HCT116 (cell line): ENCODE data around the gene PPTC7.

Experiments used
- EGR1 ChIP-seq: IDR thresholded peaks from 2 replicates; pipeline ENCODE4 v1.6.1; 2012; ENCODE audit warnings: low read depth
- ELF1 ChIP-seq: IDR thresholded peaks from 2 replicates; pipeline ENCODE4 v1.6.1; 2012; ENCODE audit warnings: low read depth, borderline replicate concordance
- EZH2 ChIP-seq: fragments of 200-600 bp; sonication (generic); IDR thresholded peaks from 2 replicates; pipeline ENCODE4 v1.6.1; 2017; ENCODE audit warnings: antibody characterized with exemption, mixed run types
- EZH2phosphoT487 ChIP-seq: fragments of 200-600 bp; IDR thresholded peaks from 2 replicates; pipeline ENCODE4 v1.6.1; 2018; ENCODE audit warnings: antibody characterized with exemption, borderline replicate concordance
- FOSL1 ChIP-seq: IDR thresholded peaks from 2 replicates; pipeline ENCODE4 v1.6.1; 2012; ENCODE audit warnings: low read depth
- POLR2A ChIP-seq: IDR thresholded peaks from 2 replicates; pipeline ENCODE4 v1.7.0; 2011; ENCODE audit warnings: borderline replicate concordance; ENCODE audit not compliant: insufficient read depth, insufficient read length; ENCODE audit errors: extremely low read depth
- POLR2AphosphoS5 ChIP-seq: IDR thresholded peaks from 2 replicates; pipeline ENCODE4 v1.6.1; 2011; ENCODE audit warnings: mild to moderate bottlenecking, low read depth, low read length, moderate library complexity
- ZNF274 ChIP-seq: fragments of 200-500 bp; sonication (Bioruptor generic); IDR thresholded peaks from 2 replicates; pipeline ENCODE4 v1.6.1; 2014; ENCODE audit warnings: mild to moderate bottlenecking, low read depth, low read length, inconsistent platforms
- TF ChIP-seq, protein P1 (sequence below), 3 experiments: fragments of 200-600 bp in 1 of 3; sonication (generic) in 1 of 3; IDR thresholded peaks in 2 of 3; conservative IDR thresholded peaks in 1 of 3; 2 replicates each; pipeline ENCODE4 v1.5.1; 2012 to 2017; ENCODE audit warnings: low read depth in 2 of 3, low read length in 2 of 3, antibody characterized with exemption in 1 of 3, borderline replicate concordance in 1 of 3, control low read depth in 1 of 3, mild to moderate bottlenecking in 1 of 3, mixed read lengths in 1 of 3, mixed run types in 1 of 3, moderate library complexity in 1 of 3; ENCODE audit not compliant: insufficient read depth in 1 of 3
- TF ChIP-seq, protein P2 (sequence below): IDR thresholded peaks from 2 replicates; pipeline ENCODE4 v1.6.1; 2012
- TF ChIP-seq, protein P3 (sequence below): IDR thresholded peaks from 2 replicates; pipeline ENCODE4 v1.6.1; 2011; ENCODE audit warnings: mild to moderate bottlenecking, low read length, moderate library complexity; ENCODE audit not compliant: insufficient replicate concordance; ENCODE audit errors: extremely low read depth

DNA sequence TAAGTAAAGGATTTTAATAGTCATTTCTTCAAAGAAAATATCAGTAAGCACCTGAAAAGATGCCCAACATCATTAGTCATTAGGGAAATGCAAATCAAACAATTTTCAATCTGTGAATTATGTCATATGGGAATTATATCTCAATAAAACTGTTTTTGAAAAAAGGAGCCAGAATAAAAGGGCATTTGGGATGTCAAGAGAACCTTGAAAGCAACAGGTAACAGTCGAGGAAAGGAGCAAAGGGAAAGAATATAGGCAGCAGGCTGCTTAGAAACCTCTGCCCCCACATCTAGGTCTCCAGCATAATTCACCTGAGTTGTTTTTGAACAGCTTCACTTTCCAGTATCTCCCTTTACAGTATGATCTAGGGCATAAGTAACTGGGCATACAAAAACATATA is 68.8 kb downstream of the PPTC7 start:
- TF ChIP-seq, protein P1, sequence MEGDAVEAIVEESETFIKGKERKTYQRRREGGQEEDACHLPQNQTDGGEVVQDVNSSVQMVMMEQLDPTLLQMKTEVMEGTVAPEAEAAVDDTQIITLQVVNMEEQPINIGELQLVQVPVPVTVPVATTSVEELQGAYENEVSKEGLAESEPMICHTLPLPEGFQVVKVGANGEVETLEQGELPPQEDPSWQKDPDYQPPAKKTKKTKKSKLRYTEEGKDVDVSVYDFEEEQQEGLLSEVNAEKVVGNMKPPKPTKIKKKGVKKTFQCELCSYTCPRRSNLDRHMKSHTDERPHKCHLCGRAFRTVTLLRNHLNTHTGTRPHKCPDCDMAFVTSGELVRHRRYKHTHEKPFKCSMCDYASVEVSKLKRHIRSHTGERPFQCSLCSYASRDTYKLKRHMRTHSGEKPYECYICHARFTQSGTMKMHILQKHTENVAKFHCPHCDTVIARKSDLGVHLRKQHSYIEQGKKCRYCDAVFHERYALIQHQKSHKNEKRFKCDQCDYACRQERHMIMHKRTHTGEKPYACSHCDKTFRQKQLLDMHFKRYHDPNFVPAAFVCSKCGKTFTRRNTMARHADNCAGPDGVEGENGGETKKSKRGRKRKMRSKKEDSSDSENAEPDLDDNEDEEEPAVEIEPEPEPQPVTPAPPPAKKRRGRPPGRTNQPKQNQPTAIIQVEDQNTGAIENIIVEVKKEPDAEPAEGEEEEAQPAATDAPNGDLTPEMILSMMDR (IDR thresholded peaks at IDR 0.05 in 2 of 3, conservative IDR thresholded peaks at IDR 0.05 in 1 of 3; ENCODE audit: borderline replicate concordance in 1 of 3, insufficient read depth in 1 of 3, low read depth in 2 of 3, low read length in 2 of 3) = no peak
- TF ChIP-seq ELF1 = no peak
- no peak for TF ChIP-seq ZNF274
- TF ChIP-seq POLR2AphosphoS5 = no peak
- TF ChIP-seq EZH2 = no peak
- TF ChIP-seq POLR2A = no peak
- TF ChIP-seq, protein P2, sequence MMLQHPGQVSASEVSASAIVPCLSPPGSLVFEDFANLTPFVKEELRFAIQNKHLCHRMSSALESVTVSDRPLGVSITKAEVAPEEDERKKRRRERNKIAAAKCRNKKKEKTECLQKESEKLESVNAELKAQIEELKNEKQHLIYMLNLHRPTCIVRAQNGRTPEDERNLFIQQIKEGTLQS = no peak
- TF ChIP-seq, protein P3, sequence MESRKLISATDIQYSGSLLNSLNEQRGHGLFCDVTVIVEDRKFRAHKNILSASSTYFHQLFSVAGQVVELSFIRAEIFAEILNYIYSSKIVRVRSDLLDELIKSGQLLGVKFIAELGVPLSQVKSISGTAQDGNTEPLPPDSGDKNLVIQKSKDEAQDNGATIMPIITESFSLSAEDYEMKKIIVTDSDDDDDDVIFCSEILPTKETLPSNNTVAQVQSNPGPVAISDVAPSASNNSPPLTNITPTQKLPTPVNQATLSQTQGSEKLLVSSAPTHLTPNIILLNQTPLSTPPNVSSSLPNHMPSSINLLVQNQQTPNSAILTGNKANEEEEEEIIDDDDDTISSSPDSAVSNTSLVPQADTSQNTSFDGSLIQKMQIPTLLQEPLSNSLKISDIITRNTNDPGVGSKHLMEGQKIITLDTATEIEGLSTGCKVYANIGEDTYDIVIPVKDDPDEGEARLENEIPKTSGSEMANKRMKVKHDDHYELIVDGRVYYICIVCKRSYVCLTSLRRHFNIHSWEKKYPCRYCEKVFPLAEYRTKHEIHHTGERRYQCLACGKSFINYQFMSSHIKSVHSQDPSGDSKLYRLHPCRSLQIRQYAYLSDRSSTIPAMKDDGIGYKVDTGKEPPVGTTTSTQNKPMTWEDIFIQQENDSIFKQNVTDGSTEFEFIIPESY = no peak
- no peak for TF ChIP-seq FOSL1
- no peak for TF ChIP-seq EZH2phosphoT487
- TF ChIP-seq EGR1 = no peak
